Karpas-422 (cell line): ENCODE data around the gene ZNF177. TPM values are rescaled to one million over a fixed set of nuclear protein-coding genes. Genes with fewer than 3 reads are reported as not detected.
"Not testable (repeated sequence)": the region's sequence is repeated elsewhere in the genome, so short reads cannot be mapped to it uniquely, and the experiment has no call there.

ENCODE experiments used
- DNase-seq: peaks from one replicate; pipeline ENCODE4 v3.0.0-alpha.2; 2015
- H2AFZ ChIP-seq: fragments of 200-600 bp; sonication (generic); 2 replicates; pipeline ENCODE4 v1.6.1; 2014; ENCODE audit warnings: antibody characterized with exemption, low read length, mixed read lengths
- H3K27ac ChIP-seq: fragments of 200-600 bp; sonication (generic); 2 replicates; pipeline ENCODE4 v1.5.1; 2014; ENCODE audit warnings: mild to moderate bottlenecking, low read length, moderate library complexity
- H3K27me3 ChIP-seq: fragments of 200-600 bp; sonication (generic); 2 replicates; pipeline ENCODE4 v1.6.1; 2014; ENCODE audit warnings: low read length, mixed read lengths
- H3K36me3 ChIP-seq: fragments of 200-600 bp; sonication (generic); 2 replicates; pipeline ENCODE4 v1.6.1; 2014; ENCODE audit warnings: low read length, mixed read lengths; ENCODE audit not compliant: insufficient read depth
- H3K4me1 ChIP-seq: fragments of 200-600 bp; sonication (generic); 2 replicates; pipeline ENCODE4 v1.6.1; 2014; ENCODE audit warnings: mild to moderate bottlenecking, low read length, mixed read lengths
- H3K4me2 ChIP-seq: fragments of 200-600 bp; sonication (generic); 2 replicates; pipeline ENCODE4 v1.6.1; 2014; ENCODE audit warnings: low read length, low read depth, mild to moderate bottlenecking; ENCODE audit not compliant: poor library complexity, severe bottlenecking
- H3K4me3 ChIP-seq: fragments of 200-600 bp; sonication (generic); 2 replicates; pipeline ENCODE4 v1.5.1; 2014; ENCODE audit warnings: mild to moderate bottlenecking, antibody characterized with exemption, low read length, mixed read lengths
- H3K79me2 ChIP-seq: fragments of 200-600 bp; sonication (generic); 2 replicates; pipeline ENCODE4 v1.6.1; 2014; ENCODE audit warnings: mild to moderate bottlenecking, low read length, mixed read lengths
- H3K9ac ChIP-seq: fragments of 200-600 bp; sonication (generic); 2 replicates; pipeline ENCODE4 v1.6.0; 2014; ENCODE audit warnings: low read length
- H3K9me2 ChIP-seq: fragments of 200-600 bp; sonication (generic), shearing (Covaris generic); replicated peaks from 2 replicates; pipeline ENCODE4 v1.6.0; 2014; ENCODE audit warnings: mild to moderate bottlenecking, low read length, moderate library complexity; ENCODE audit not compliant: insufficient read depth
- H3K9me3 ChIP-seq: fragments of 300-700, 200-600 bp; sonication (generic); 2 replicates; pipeline ENCODE4 v1.6.1; 2014; ENCODE audit warnings: low read length, mixed read lengths
- H4K20me1 ChIP-seq: fragments of 200-600 bp; sonication (generic); 2 replicates; pipeline ENCODE4 v1.6.1; 2014; ENCODE audit warnings: mild to moderate bottlenecking, antibody characterized with exemption, low read length, low read depth; ENCODE audit not compliant: insufficient read depth
- total RNA-seq: library from RNA; depleted of rRNA; stranded (reverse); fragments of >200 nt; shearing (Covaris generic); gene quantifications from 2 replicates; pipeline ENCODE4 v1.2.3, GENCODE V29; 2014; ENCODE audit warnings: low replicate concordance; rRNA removed

The ZNF177 gene
- 2.5 and 5.0 TPM in 2 replicates for total RNA-seq

- no peak within 1 kb of the TSS for H3K9ac ChIP-seq
- H3K9me3 ChIP-seq = peaks cover 25% of the 10 kb centered on the region
- H3K9me2 ChIP-seq = no peaks in the 10 kb centered on the region
- no peak within 1 kb of the TSS for H3K4me3 ChIP-seq
- no peaks in the 10 kb centered on the region for H4K20me1 ChIP-seq
- H3K4me1 ChIP-seq = no peaks in the 10 kb centered on the region
- no peak within 1 kb of the TSS for H3K27ac ChIP-seq
- no peaks in the 10 kb centered on the region for H3K27me3 ChIP-seq
- no peaks in the 10 kb centered on the region for H3K79me2 ChIP-seq
- H3K4me2 ChIP-seq = no peak within 1 kb of the TSS
- no peak for DNase-seq
- no peak within 1 kb of the TSS for H2AFZ ChIP-seq
- H3K36me3 ChIP-seq = peaks cover 12% of the 10 kb centered on the region
Observed at GRCh38 chr19:9362905-9363304, at the start of gene ZNF177. Gene ZNF177 (plus strand): TSS chr19:9363013. CDS start chr19:9378312, 15,299 bp downstream.

- peaks cover under 1% of the 10 kb centered on the region for H3K79me2 ChIP-seq
- H3K9me3 ChIP-seq = peaks cover 7% of the 10 kb centered on the region
- no peak for DNase-seq
- no peaks in the 10 kb centered on the region for H3K9me2 ChIP-seq
- H4K20me1 ChIP-seq = no peaks in the 10 kb centered on the region
- no peak overlapping the region for H3K27ac ChIP-seq
- no peaks in the 10 kb centered on the region for H3K36me3 ChIP-seq
- H3K4me3 ChIP-seq = no peak overlapping the region
- no peak overlapping the region for H3K9ac ChIP-seq
- peaks cover 1% of the 10 kb centered on the region; the same call in 1 of the 2 replicates for H3K4me1 ChIP-seq
- H3K27me3 ChIP-seq = no peaks in the 10 kb centered on the region
- H2AFZ ChIP-seq = no peak overlapping the region
- no peak overlapping the region for H3K4me2 ChIP-seq
Observed at GRCh38 chr19:9313756-9314155, 49.1 kb upstream of the ZNF177 start.

- H3K36me3 ChIP-seq = peaks cover 15% of the 10 kb centered on the region
- no peak overlapping the region for H3K4me2 ChIP-seq
- no peak overlapping the region for H3K4me3 ChIP-seq
- H3K9me3 ChIP-seq = peaks cover 15% of the 10 kb centered on the region
- H3K9me2 ChIP-seq = no peaks in the 10 kb centered on the region
- H3K79me2 ChIP-seq = peaks cover 15% of the 10 kb centered on the region
- H4K20me1 ChIP-seq = no peaks in the 10 kb centered on the region
- no peak overlapping the region for H3K9ac ChIP-seq
- DNase-seq = no peak
- H3K27ac ChIP-seq = no peak overlapping the region
- H3K4me1 ChIP-seq = peaks cover 15% of the 10 kb centered on the region
- H3K27me3 ChIP-seq = no peaks in the 10 kb centered on the region
- no peak overlapping the region for H2AFZ ChIP-seq
Observed at GRCh38 chr19:9321338-9321737, 41.5 kb upstream of the ZNF177 start.

- H3K27me3 ChIP-seq, H2AFZ ChIP-seq, H3K4me2 ChIP-seq, H3K27ac ChIP-seq, H3K4me3 ChIP-seq, H3K9me2 ChIP-seq, H3K9ac ChIP-seq, H4K20me1 ChIP-seq, DNase-seq: not testable (repeated sequence)
- Histone ChIP-seq H3K79me2 (peaks cover 16% of the 10 kb centered on the region), H3K9me3 (peaks cover 17% of the 10 kb centered on the region), H3K36me3 (peaks cover 18% of the 10 kb centered on the region), H3K4me1 (peaks cover 15% of the 10 kb centered on the region)
Observed at GRCh38 chr19:9321756-9322155, 41.1 kb upstream of the ZNF177 start.

GRCh38 chr19:9322201-9322600 lies 40.6 kb upstream of the ZNF177 start:
- H3K9me2 ChIP-seq, H3K9ac ChIP-seq, DNase-seq, H2AFZ ChIP-seq, H3K4me3 ChIP-seq, H3K4me2 ChIP-seq, H3K27ac ChIP-seq, H4K20me1 ChIP-seq, H3K27me3 ChIP-seq: not testable (repeated sequence)
- peaks cover 15% of the 10 kb centered on the region for H3K4me1 ChIP-seq
- peaks cover 17% of the 10 kb centered on the region for H3K9me3 ChIP-seq
- peaks cover 22% of the 10 kb centered on the region for H3K36me3 ChIP-seq
- peaks cover 20% of the 10 kb centered on the region for H3K79me2 ChIP-seq

- H2AFZ ChIP-seq = peak overlapping the region; percentile 99
- peaks cover 35% of the 10 kb centered on the region for H3K36me3 ChIP-seq
- H4K20me1 ChIP-seq = no peaks in the 10 kb centered on the region
- peaks cover 15% of the 10 kb centered on the region for H3K4me1 ChIP-seq
- peak overlapping the region; percentile 61 for H3K27ac ChIP-seq
- no peaks in the 10 kb centered on the region for H3K27me3 ChIP-seq
- peak overlapping the region; percentile 83 for H3K9ac ChIP-seq
- no peaks in the 10 kb centered on the region for H3K9me2 ChIP-seq
- DNase-seq = peak; percentile 82
- peaks cover 24% of the 10 kb centered on the region for H3K79me2 ChIP-seq
- H3K9me3 ChIP-seq = peaks cover 22% of the 10 kb centered on the region
- H3K4me3 ChIP-seq = peak overlapping the region; percentile 77
- H3K4me2 ChIP-seq = peak overlapping the region; percentile 80
Observed at GRCh38 chr19:9323557-9323918, 39.3 kb upstream of the ZNF177 start.

GRCh38 chr19:9323919-9324583 lies 38.8 kb upstream of the ZNF177 start, which contains the start of gene ZNF559:
Gene ZNF559 (plus strand): TSS chr19:9324179. CDS start chr19:9338550, 14,371 bp downstream.
- peak within 1 kb of the TSS; percentile 62 for H3K27ac ChIP-seq
- H3K79me2 ChIP-seq = peaks cover 28% of the 10 kb centered on the region
- H2AFZ ChIP-seq = peak within 1 kb of the TSS; percentile 99
- H3K4me3 ChIP-seq = peak within 1 kb of the TSS; percentile 77
- no peaks in the 10 kb centered on the region for H3K27me3 ChIP-seq
- peak; percentile 97 for DNase-seq
- peak within 1 kb of the TSS; percentile 83 for H3K9ac ChIP-seq
- H3K36me3 ChIP-seq = peaks cover 38% of the 10 kb centered on the region
- no peaks in the 10 kb centered on the region for H4K20me1 ChIP-seq
- H3K4me1 ChIP-seq = peaks cover 15% of the 10 kb centered on the region
- H3K9me3 ChIP-seq = peaks cover 22% of the 10 kb centered on the region
- no peaks in the 10 kb centered on the region for H3K9me2 ChIP-seq
- H3K4me2 ChIP-seq = peak within 1 kb of the TSS; percentile 80

- no peak for DNase-seq
- peaks cover 25% of the 10 kb centered on the region for H3K9me3 ChIP-seq
- peak overlapping the region; percentile 80 for H3K4me2 ChIP-seq
- H2AFZ ChIP-seq = no peak overlapping the region; the same call in 1 of the 2 replicates
- peak overlapping the region; percentile 62 for H3K27ac ChIP-seq
- peak overlapping the region; percentile 77 for H3K4me3 ChIP-seq
- peaks cover 15% of the 10 kb centered on the region for H3K4me1 ChIP-seq
- peaks cover 33% of the 10 kb centered on the region for H3K79me2 ChIP-seq
- no peaks in the 10 kb centered on the region for H3K9me2 ChIP-seq
- no peaks in the 10 kb centered on the region for H4K20me1 ChIP-seq
- H3K27me3 ChIP-seq = no peaks in the 10 kb centered on the region
- H3K36me3 ChIP-seq = peaks cover 38% of the 10 kb centered on the region
- peak overlapping the region; percentile 83 for H3K9ac ChIP-seq
Observed at GRCh38 chr19:9324584-9324962, 38.2 kb upstream of the ZNF177 start.
